Medulla oblongata (tissue), 1 donor: ENCODE data around the gene ADH4.
"Not testable (repeated sequence)": the region's sequence is repeated elsewhere in the genome, so short reads cannot be mapped to it uniquely, and the experiment has no call there.

ENCODE experiments used
- DNase-seq: peaks from one replicate; pipeline ENCODE4 v3.0.0-alpha.2; 2015; ENCODE audit errors: extremely low spot score

ADH4 gene

GRCh38 chr4:99134586-99134985 is 9.5 kb downstream of the ADH4 start:
- DNase-seq, result no peak

DNA sequence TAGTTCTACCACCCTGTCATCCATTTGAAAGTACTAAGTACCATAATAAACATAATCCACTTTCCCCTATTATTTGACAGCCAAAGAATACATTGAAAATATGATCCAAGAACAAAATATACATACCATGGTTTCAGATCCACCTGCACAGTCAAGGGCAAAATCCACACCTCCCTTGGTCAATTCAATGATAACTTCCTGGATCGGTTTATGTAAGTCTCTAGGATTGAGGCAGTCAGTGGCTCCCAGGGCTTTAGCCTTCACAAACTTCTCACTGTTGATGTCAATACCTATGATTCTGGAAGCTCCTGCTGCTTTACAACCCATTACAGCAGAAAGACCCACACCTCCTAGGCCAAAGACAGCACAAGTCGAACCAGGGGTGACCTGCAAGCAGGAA is 12.7 kb downstream of the ADH4 start:
- no peak for DNase-seq

DNA sequence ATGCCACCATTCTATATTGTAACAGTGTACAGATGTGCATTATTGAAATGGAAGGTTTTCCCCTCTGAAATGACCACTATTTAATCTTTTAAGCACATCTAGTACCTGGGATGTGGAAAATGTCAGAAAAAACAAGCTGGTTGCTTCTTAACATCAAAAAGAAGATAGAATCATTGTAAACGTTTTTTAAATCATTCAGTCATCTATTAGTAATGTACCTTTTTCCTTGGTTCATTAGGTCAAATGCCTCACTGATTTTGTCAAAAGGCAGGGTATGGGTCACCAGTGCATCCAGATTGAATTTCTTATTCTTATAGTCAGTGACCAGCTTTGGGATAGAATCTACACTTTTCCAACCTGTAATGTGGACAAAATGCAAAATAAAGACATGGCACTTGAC is 17.7 kb downstream of the ADH4 start:
- DNase-seq, result no peak

GRCh38 chr4:99121008-99121407 is 23.1 kb downstream of the ADH4 start:
- no peak for DNase-seq

GRCh38 chr4:99120501-99120900 is 23.6 kb downstream of the ADH4 start:
- no peak for DNase-seq

GRCh38 chr4:99117876-99118693 is 26.0 kb downstream of the ADH4 start:
- DNase-seq, result peak; percentile 10

- DNase-seq, result not testable (repeated sequence)
Measured at GRCh38 chr4:99117122-99117841, 26.8 kb downstream of the ADH4 start.

GRCh38 chr4:99109286-99109685 is 34.8 kb downstream of the ADH4 start:
- DNase-seq, result not testable (repeated sequence)

DNA sequence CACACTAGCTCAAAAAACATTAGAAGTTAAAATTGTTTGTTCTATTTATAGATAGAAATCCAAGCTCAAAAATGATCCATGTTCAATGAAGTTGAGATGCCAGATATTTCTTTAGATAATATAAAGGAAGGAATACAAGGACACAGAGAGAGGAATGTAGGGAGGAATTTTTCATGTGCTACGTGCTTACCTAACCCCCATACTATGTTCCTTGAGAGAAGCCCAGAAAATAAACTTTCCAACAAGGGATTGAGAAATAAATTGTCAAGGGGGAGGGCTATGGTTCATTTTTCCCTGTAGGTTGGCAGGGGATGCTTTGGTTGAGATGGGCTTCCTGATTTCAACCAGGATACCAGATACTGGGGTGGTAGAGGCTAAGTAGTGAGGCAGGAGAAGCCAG is 39.9 kb downstream of the ADH4 start:
- no peak for DNase-seq

DNA sequence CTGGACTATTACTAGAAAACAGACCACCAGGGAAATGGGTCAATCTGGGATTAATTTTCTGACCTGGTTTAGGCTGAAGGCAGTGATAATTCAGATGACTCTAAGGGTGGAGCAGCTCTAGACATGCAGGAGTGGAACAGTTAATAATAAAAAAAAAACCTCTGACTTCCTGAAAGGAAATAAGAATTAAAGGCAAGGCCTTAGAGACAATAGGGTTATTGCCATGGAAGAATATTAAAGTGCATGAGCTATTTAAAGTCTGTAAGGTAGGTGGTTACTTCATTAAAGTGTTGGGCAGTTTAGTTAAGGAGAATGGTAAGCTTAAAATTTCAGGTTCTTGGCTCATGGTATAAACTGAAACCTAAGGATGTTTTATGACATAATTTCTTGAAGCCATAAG is 40.9 kb downstream of the ADH4 start:
- DNase-seq, result no peak

DNA sequence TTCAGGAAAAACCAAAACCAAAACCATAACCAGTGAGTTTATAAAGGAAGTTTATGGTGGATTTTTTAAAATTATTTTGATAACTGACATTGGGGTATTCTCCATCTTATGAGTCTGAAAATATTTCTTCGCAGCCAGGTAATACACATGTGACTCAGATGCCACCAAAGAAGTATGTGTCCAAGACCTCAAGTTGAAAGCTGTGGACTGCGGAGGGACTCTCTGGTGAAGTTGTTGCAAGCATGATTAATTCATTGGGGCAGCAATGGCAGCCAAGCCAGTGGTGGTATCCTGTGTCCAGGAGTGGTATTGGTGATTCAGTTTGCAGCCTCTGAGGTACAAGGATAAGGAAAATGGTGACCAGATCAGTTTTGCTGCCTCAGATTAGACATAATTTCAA is 41.5 kb downstream of the ADH4 start:
- DNase-seq, result no peak

DNA sequence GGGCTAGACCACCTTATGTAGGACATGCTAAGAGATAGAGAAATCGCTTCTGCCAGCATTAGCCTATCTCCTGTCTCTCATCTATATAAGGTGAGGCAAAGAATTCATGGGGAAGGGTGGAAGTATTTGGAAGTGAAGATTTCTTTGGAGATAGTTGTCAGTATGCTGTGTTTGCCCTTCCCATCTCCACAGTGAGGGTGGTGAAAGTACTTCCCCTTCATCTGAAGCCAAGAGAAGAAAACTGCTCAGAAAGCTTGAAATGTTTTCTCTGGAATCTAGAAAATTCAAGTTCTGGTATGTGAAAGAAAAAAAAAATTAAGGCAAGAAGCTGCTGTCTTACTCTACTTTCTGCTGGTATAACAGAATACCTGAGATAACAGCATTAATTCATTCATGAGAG is 43.2 kb downstream of the ADH4 start:
- no peak for DNase-seq

GRCh38 chr4:99099814-99100213 is 44.3 kb downstream of the ADH4 start:
- not testable (repeated sequence) for DNase-seq

GRCh38 chr4:99099311-99099710 is 44.8 kb downstream of the ADH4 start:
- DNase-seq, result no peak

DNA sequence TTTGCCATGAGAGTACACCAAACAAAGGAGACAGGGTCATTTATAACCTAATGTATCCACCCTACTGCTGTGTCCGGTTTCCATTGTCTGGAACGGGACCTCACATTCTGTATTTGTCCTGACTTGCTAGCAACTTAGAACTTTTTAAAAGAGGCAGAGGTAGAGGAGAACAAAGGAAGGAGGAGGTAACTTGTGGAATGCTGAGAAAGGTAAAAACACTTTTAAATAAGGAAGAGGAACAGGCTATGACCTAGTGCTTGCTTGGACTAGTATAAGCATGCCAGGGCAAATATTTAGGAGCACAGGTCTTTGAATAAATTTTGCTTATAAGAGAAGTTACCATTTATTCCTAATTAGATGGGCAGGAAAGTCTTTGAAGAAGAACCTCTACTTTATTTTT is 52.3 kb downstream of the ADH4 start:
- not testable (repeated sequence) for DNase-seq

DNA sequence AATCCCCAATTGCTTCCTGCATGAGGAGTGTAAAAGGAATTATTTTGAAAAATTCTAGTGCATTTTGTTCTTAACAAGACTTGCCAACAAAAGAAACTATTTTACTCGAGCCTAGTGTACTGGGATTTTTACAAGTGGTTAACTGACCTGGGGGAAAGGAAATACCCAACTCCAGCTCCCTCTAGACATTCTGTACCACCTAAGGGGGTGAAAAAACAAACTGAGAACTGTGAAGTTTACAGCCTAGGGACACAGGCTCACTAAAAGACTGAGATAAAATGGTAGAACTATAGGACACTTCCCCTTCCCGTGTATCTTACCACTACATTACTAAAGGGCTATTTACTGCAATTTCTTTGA is 52.9 kb downstream of the ADH4 start:
- DNase-seq, result no peak

DNA sequence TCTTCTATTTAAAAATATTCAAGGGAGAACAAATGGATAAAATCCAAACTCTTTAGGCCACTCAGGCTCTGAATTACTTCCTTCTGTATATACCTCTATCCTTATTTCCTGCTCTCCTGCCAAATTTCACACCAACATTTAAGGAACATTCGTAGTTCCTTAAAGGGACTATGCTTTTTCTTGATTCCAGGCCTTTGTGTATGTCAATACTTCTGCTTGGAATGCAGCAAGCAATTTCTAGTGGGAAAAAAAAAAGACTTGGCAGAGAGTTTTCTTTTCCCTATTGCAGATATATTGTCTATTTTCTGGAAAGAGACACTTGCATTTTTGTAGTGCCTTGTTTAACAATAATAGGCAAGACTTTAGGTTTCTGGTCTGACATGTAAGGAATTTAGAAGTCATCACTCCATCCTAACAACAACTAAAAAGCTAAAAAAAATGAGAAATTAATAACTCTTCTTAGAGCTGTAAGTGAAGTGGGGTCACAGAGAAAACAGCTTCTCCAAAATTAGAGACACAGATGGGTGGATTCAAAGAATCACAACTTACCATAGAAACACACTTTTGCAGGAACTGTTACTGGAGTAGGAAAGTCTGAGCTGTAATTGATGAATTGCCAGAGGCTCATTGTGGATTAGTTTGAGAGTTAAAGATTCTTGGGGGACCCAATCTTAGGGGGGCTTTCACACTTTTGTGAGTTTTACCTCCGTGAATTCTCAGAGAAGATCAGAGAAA is 53.4 kb downstream of the ADH4 start:
- no peak for DNase-seq

DNA sequence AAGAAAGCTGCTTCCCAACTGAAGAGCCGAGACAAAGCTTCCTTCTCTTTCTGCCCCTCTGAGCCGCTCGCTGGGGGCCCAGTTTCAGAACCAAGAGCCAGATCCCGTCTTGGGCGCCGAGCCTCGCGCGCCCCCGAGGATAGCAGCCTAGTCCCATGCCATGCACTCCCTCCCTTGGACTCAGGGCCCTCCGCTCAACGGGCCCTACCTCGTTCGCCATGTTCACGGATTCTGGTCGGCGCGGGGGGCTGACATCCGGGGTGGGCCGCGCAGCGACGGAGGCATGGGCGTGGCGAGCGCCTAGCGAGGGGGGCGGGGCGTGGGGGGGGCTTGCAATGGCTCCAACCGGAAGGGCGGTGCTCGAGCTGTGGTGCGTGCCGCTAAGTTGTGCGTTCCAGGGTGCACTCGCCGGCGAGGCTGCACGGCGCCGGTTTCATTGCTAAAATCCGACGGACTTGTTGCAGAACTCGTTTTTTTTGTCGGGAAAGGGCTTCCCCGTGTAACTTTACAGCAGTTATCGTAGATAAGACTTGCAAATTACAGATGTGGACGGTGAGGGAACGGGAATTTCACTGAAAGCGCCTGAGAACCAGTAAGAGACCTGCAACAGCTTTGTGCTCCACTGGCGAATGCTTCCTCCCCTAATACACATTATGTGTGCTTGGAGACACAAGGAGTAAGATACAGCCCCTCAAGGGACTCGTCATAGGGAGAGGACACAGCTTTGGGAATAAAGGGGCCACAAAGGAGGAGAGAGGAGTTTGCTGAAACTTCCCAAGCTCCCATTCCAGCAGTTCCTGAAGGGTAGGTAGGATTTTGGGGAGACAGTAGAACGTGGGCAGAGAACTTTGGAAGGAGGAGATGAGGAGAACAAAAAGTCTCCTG is 55.4 kb downstream of the ADH4 start, which contains the start of gene ADH5:
Gene ADH5, minus strand, starts transcription at position 308 of the 885 bp plus-strand sequence. Its CDS starts 88 bp downstream, at position 220.
- DNase-seq, result peak; percentile 82

GRCh38 chr4:99088023-99088449 is 56.1 kb downstream of the ADH4 start:
- DNase-seq, result peak; percentile 80

DNA sequence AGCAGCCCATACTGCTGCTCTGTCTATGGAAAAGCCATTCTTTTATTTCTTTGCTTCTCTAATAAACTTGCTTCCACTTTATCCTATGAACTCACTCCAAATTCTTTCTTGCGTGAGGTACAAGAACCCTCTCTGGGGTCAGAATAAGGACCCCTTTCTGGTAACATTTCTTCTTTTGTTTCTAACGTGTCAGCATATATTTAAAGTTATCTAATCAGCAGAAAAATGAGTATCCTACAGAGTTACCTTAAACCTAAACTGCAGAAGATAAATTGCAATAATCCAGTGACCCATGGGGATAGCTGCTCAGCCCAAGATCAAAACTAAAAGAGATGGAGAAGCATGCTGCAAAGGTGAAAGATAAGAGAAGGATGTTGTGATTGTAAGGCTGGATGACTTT is 59.5 kb downstream of the ADH4 start:
- DNase-seq, result no peak

- no peak for DNase-seq
Measured at GRCh38 chr4:99082192-99082591, 61.9 kb downstream of the ADH4 start.
